ENCODE results near the gene IFNLR1. TPM values are rescaled to one million over a fixed set of nuclear protein-coding genes. Genes with fewer than 3 reads are reported as not detected.

Gene IFNLR1
- total and polyA plus RNA-seq, 2 donors from 2014 or later, result 1.6 to 4.8 TPM

DNA sequence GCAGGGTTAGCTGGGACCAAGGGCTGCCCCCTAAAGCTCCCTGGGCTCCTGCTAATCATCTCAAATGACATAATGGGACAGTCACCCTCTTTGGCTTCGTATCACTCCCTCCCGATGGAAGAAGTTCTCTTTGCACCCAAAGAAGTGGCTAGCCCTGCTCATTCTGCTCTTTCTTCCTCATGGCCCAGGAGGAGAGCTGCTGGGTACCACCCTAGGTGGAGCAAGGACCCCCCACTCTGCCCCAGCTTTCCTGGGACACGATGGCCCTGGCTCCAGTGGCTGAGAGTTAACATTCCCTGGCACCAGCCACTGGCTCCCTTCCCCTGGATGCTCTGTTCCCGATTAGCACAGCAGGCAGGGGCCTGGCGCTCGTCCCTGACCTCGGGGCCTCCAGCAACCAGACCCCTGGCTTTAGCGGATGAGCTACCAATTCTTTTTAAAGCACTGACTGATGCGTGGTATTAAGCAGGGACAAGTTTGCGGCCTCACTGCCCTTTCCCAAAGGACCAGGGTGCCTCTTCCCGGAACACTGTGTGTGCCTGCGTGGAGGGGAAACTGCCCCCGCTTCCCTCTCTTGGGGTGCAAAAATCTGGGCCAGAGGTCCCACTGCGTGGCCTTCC, 76.3 kb downstream of the IFNLR1 start:
- no peaks in the 10 kb centered on the region for H3K36me3 ChIP-seq (ENCODE audit: control insufficient read depth in 2 of 3, insufficient read depth in 3 of 3, low read length in 3 of 3)
- H3K4me1 ChIP-seq (ENCODE audit: control insufficient read depth in 2 of 3, insufficient read depth in 2 of 3, low read depth in 1 of 3, low read length in 3 of 3), result peaks cover 0 to 3% (median 0%) of the 10 kb centered on the region in 3 donors
- no peaks in the 10 kb centered on the region for H3K27me3 ChIP-seq (ENCODE audit: control insufficient read depth, insufficient read depth, low read length)
- H3K9me3 ChIP-seq (ENCODE audit: control insufficient read depth in 2 of 3, insufficient read depth in 1 of 3, low read length in 3 of 3), result no peaks in the 10 kb centered on the region
- TF ChIP-seq, protein P1, sequence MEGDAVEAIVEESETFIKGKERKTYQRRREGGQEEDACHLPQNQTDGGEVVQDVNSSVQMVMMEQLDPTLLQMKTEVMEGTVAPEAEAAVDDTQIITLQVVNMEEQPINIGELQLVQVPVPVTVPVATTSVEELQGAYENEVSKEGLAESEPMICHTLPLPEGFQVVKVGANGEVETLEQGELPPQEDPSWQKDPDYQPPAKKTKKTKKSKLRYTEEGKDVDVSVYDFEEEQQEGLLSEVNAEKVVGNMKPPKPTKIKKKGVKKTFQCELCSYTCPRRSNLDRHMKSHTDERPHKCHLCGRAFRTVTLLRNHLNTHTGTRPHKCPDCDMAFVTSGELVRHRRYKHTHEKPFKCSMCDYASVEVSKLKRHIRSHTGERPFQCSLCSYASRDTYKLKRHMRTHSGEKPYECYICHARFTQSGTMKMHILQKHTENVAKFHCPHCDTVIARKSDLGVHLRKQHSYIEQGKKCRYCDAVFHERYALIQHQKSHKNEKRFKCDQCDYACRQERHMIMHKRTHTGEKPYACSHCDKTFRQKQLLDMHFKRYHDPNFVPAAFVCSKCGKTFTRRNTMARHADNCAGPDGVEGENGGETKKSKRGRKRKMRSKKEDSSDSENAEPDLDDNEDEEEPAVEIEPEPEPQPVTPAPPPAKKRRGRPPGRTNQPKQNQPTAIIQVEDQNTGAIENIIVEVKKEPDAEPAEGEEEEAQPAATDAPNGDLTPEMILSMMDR (IDR thresholded peaks at IDR 0.05; ENCODE audit: borderline replicate concordance, extremely low read depth, insufficient read depth), result no peak
- H3K9ac ChIP-seq (ENCODE audit: low read length in 3 of 3), result no peak overlapping the region
- DNase-seq (no peak), FAIRE-seq (no peak)
- H3K27ac ChIP-seq (ENCODE audit: low read depth in 2 of 2, low read length in 2 of 2), result no peak overlapping the region
- intact Hi-C loops (cut with DNase I), result no loop called here
- H3K4me3 ChIP-seq (ENCODE audit: low read length in 3 of 3), result no peak overlapping the region

DNA sequence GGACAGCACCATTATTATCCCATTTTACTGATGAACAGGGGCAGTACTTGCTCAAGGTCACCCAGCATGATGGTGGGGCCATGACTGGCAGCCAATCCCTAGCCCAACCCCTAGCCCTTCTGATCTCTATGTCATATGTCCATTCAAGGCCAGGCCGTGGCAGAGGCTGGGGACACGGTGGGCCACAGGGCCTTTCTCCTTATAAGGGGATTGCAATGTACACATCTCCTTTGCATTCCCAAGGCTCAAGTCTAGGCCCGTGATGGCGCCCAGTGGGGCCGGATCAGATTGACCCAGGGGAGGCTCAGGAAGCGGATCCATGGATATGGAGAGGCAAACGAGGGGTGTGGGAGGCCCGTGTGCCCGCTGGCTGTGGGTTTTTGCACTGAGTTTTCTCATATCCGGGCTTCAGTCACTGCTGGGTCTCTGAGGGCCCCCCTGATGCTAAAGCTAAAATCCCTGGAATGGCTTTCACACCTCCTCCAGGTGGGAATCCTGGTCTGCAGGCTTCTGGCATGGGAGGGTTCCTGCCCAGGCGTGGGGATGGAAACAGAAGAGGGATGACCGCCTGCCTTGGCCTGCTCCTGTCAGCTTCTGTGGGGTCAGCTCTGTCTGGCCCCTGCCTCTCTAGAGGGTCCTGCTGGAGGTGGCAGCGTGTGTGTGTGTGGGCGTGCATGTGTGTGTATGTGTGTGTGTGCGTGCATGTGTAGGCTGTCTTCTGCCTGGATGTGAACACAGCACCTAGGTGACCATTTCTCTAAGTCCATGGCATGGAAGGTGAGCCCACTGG, 77.2 kb downstream of the IFNLR1 start:
- H3K9ac ChIP-seq (ENCODE audit: low read length in 3 of 3), result no peak overlapping the region
- intact Hi-C loops (cut with DNase I), result no loop called here

DNA sequence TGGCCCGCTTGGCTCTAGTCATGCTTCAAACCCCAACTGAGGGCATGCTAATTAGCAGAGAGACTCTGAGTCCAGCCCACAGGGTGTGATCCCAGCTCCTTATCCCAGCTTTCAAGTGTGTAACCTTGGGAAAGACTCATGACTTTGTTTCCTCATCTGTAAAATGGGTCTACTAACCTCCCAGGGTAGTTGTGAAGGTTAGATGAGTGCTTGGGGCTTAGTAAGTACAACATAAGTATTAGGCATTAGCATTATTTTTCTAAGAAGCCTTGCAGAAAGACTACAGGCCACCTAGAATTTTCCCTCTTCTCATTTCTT, 78.0 kb downstream of the IFNLR1 start:
- TF ChIP-seq, protein P1 (IDR thresholded peaks at IDR 0.05; ENCODE audit: borderline replicate concordance, extremely low read depth, insufficient read depth), result no peak
- intact Hi-C loops (cut with DNase I), result no loop called here
- Histone ChIP-seq H3K4me1 (ENCODE audit: control insufficient read depth in 2 of 3, insufficient read depth in 2 of 3, low read depth in 1 of 3, low read length in 3 of 3) (peaks cover 0 to 4% (median 0%) of the 10 kb centered on the region in 3 donors), H3K4me3 (ENCODE audit: low read length in 3 of 3) (no peak overlapping the region), H3K9ac (ENCODE audit: low read length in 3 of 3) (no peak overlapping the region), H3K9me3 (ENCODE audit: control insufficient read depth in 2 of 3, insufficient read depth in 1 of 3, low read length in 3 of 3) (no peaks in the 10 kb centered on the region), H3K27me3 (ENCODE audit: control insufficient read depth, insufficient read depth, low read length) (no peaks in the 10 kb centered on the region), H3K27ac (ENCODE audit: low read depth in 2 of 2, low read length in 2 of 2) (peak overlapping the region; percentile 3 to 64), H3K36me3 (ENCODE audit: control insufficient read depth in 2 of 3, insufficient read depth in 3 of 3, low read length in 3 of 3) (no peaks in the 10 kb centered on the region)
- FAIRE-seq (no peak), DNase-seq (no peak)

More for the DNA sequence above, 77.2 kb downstream of the IFNLR1 start:
- Histone ChIP-seq H3K4me1 (ENCODE audit: control insufficient read depth in 2 of 3, insufficient read depth in 2 of 3, low read depth in 1 of 3, low read length in 3 of 3) (peaks cover 0 to 3% (median 0%) of the 10 kb centered on the region in 3 donors), H3K27ac (ENCODE audit: low read depth in 2 of 2, low read length in 2 of 2) (no peak overlapping the region), H3K27me3 (ENCODE audit: control insufficient read depth, insufficient read depth, low read length) (no peaks in the 10 kb centered on the region), H3K4me3 (ENCODE audit: low read length in 3 of 3) (no peak overlapping the region), H3K9me3 (ENCODE audit: control insufficient read depth in 2 of 3, insufficient read depth in 1 of 3, low read length in 3 of 3) (no peaks in the 10 kb centered on the region), H3K36me3 (ENCODE audit: control insufficient read depth in 2 of 3, insufficient read depth in 3 of 3, low read length in 3 of 3) (no peaks in the 10 kb centered on the region)
- DNase-seq (no peak), FAIRE-seq (no peak)
- TF ChIP-seq, protein P1 (IDR thresholded peaks at IDR 0.05; ENCODE audit: borderline replicate concordance, extremely low read depth, insufficient read depth), result no peak
